SU-DHL-6 (cell line): Measurements from ENCODE around the gene CELSR1.

Experiments used
- H2AFZ ChIP-seq: fragments of 200-600 bp; sonication (generic); 2 replicates; pipeline ENCODE4 v1.6.1; 2014; ENCODE audit warnings: low read depth, mild to moderate bottlenecking, moderate library complexity, mixed read lengths, antibody characterized with exemption, low read length; ENCODE audit not compliant: severe bottlenecking
- H3F3A ChIP-seq: fragments of 200-600 bp; shearing (Covaris generic); 2 replicates; pipeline ENCODE4 v1.6.0; 2016; ENCODE audit warnings: antibody characterized with exemption, mild to moderate bottlenecking; ENCODE audit not compliant: insufficient read depth
- H3K27ac ChIP-seq: fragments of 200-600 bp; sonication (generic); 2 replicates; pipeline ENCODE4 v1.5.1; 2016; ENCODE audit warnings: low read depth, mild to moderate bottlenecking, low read length, moderate library complexity, mixed read lengths
- H3K27me3 ChIP-seq: fragments of 200-600 bp; sonication (generic), shearing (Covaris generic); 2 replicates; pipeline ENCODE4 v1.6.0; 2014; ENCODE audit warnings: mild to moderate bottlenecking, low read length
- H3K36me3 ChIP-seq: fragments of 200-600 bp; sonication (generic); 2 replicates; pipeline ENCODE4 v1.6.1; 2014; ENCODE audit warnings: mild to moderate bottlenecking, low read length, mixed read lengths
- H3K4me2 ChIP-seq: fragments of 300-600, 200-600 bp; shearing (Covaris generic), sonication (generic); 2 replicates; pipeline ENCODE4 v1.6.0; 2014; ENCODE audit warnings: low read length, low read depth, mild to moderate bottlenecking; ENCODE audit not compliant: poor library complexity, severe bottlenecking
- H3K4me3 ChIP-seq: fragments of 200-600 bp; sonication (generic); 2 replicates; pipeline ENCODE4 v1.5.1; 2014; ENCODE audit warnings: antibody characterized with exemption, low read length, mild to moderate bottlenecking, mixed read lengths; ENCODE audit not compliant: insufficient read depth, poor library complexity, severe bottlenecking
- H3K79me2 ChIP-seq: fragments of 200-600 bp; sonication (generic); 2 replicates; pipeline ENCODE4 v1.6.1; 2014; ENCODE audit warnings: mild to moderate bottlenecking, low read length, moderate library complexity; ENCODE audit not compliant: insufficient read depth
- H3K9ac ChIP-seq: fragments of 200-600 bp; sonication (generic); 2 replicates; pipeline ENCODE4 v1.7.0; 2014; ENCODE audit warnings: mild to moderate bottlenecking, low read length
- H3K9me2 ChIP-seq: fragments of 200-600 bp; sonication (generic); replicated peaks from 2 replicates; pipeline ENCODE4 v1.6.1; 2014; ENCODE audit warnings: low read length; ENCODE audit not compliant: insufficient read depth
- H3K9me3 ChIP-seq: fragments of 200-600 bp; sonication (generic); 2 replicates; pipeline ENCODE4 v1.6.1; 2014; ENCODE audit warnings: low read length, mixed read lengths; ENCODE audit not compliant: insufficient read depth
- H4K20me1 ChIP-seq: fragments of 200-600 bp; sonication (generic); 2 replicates; pipeline ENCODE4 v1.6.1; 2014; ENCODE audit warnings: low read depth, mild to moderate bottlenecking, antibody characterized with exemption, low read length, moderate library complexity, mixed read lengths
- CTCF ChIP-seq: fragments of 200-600 bp; sonication (generic); IDR thresholded peaks from one replicate; pipeline ENCODE4 v1.5.1; 2017; ENCODE audit warnings: antibody characterized with exemption, mild to moderate bottlenecking, low read length, moderate library complexity; ENCODE audit not compliant: insufficient read depth, poor library complexity, severe bottlenecking
- EZH2phosphoT487 ChIP-seq: fragments of 200-600 bp; sonication (generic), shearing (Covaris generic); conservative IDR thresholded peaks from 2 replicates; pipeline ENCODE4 v1.6.1; 2018; ENCODE audit warnings: mild to moderate bottlenecking, antibody characterized with exemption, low read length, moderate library complexity, mixed read lengths

CELSR1 gene

GRCh38 chr22:46357711-46358520 is 179.5 kb downstream of the CELSR1 start:
- Histone ChIP-seq H4K20me1 (no peaks in the 10 kb centered on the region), H2AFZ (no peak overlapping the region), H3F3A (peaks cover 11% of the 10 kb centered on the region), H3K79me2 (no peaks in the 10 kb centered on the region), H3K9me3 (no peaks in the 10 kb centered on the region), H3K4me3 (no peak overlapping the region), H3K4me2 (no peak overlapping the region), H3K27ac (no peak overlapping the region), H3K9me2 (no peaks in the 10 kb centered on the region), H3K27me3 (no peaks in the 10 kb centered on the region), H3K36me3 (no peaks in the 10 kb centered on the region), H3K9ac (no peak overlapping the region)
- TF ChIP-seq CTCF (no peak), EZH2phosphoT487 (no peak)

GRCh38 chr22:46356496-46357480 is 180.6 kb downstream of the CELSR1 start:
- no peaks in the 10 kb centered on the region for H3K27me3 ChIP-seq
- H3F3A ChIP-seq = peaks cover 11% of the 10 kb centered on the region
- no peak overlapping the region for H3K27ac ChIP-seq
- H3K36me3 ChIP-seq = no peaks in the 10 kb centered on the region
- H3K4me3 ChIP-seq = no peak overlapping the region
- H3K9ac ChIP-seq = no peak overlapping the region
- TF ChIP-seq EZH2phosphoT487 = no peak
- no peak for TF ChIP-seq CTCF
- no peak overlapping the region for H3K4me2 ChIP-seq
- no peaks in the 10 kb centered on the region for H3K9me2 ChIP-seq
- no peak overlapping the region for H2AFZ ChIP-seq
- no peaks in the 10 kb centered on the region for H3K9me3 ChIP-seq
- no peaks in the 10 kb centered on the region for H4K20me1 ChIP-seq
- H3K79me2 ChIP-seq = no peaks in the 10 kb centered on the region

GRCh38 chr22:46355996-46356471 is 181.4 kb downstream of the CELSR1 start:
- Histone ChIP-seq H3K4me3 (no peak overlapping the region), H4K20me1 (no peaks in the 10 kb centered on the region), H3F3A (peaks cover 10% of the 10 kb centered on the region; the same call in 1 of the 2 replicates), H3K27me3 (no peaks in the 10 kb centered on the region), H3K79me2 (no peaks in the 10 kb centered on the region), H3K36me3 (no peaks in the 10 kb centered on the region), H3K9ac (no peak overlapping the region), H3K9me3 (no peaks in the 10 kb centered on the region), H3K4me2 (no peak overlapping the region), H3K9me2 (no peaks in the 10 kb centered on the region), H2AFZ (no peak overlapping the region), H3K27ac (no peak overlapping the region)
- TF ChIP-seq CTCF (no peak), EZH2phosphoT487 (no peak)
